ENCODE results near the gene TRIM44.

TRIM44 gene

GRCh38 chr11:35796562-35796961 lies 134.0 kb downstream of the TRIM44 start:
- WGBS (ENCODE audit: extremely low coverage, insufficient coverage, insufficient read length): no CpG with 5 or more reads among the region's 3 CpGs
- Histone ChIP-seq H3K4me2 (ENCODE audit: low read length) (peak overlapping the region; percentile 35), H4K12ac (ENCODE audit: low read depth, low read length) (no peak overlapping the region), H3K4me3 (ENCODE audit: low read depth, low read length) (no peak overlapping the region), H3K4me1 (ENCODE audit: control insufficient read depth in 1 of 2, insufficient read depth in 2 of 2, low read length in 2 of 2) (peaks cover 10 to 17% of the 10 kb centered on the region in 2 experiments), H3K36me3 (ENCODE audit: control insufficient read depth in 1 of 2, insufficient read depth in 2 of 2, low read length in 2 of 2) (peaks cover 0 to 2% of the 10 kb centered on the region in 2 experiments), H2BK5ac (ENCODE audit: low read depth, low read length, poor library complexity) (no peak overlapping the region), H3K27me3 (ENCODE audit: insufficient read depth, low read length) (no peaks in the 10 kb centered on the region), H4K8ac (ENCODE audit: low read depth, low read length) (no peak overlapping the region), H2AFZ (ENCODE audit: insufficient read depth, low read length, poor library complexity) (no peak overlapping the region), H3K9ac (ENCODE audit: low read length) (no peak overlapping the region), H3K79me1 (ENCODE audit: low read length) (peaks cover 4% of the 10 kb centered on the region), H3K27ac (ENCODE audit: low read depth, low read length) (peak overlapping the region; percentile 19), H3K23ac (ENCODE audit: low read length) (no peak overlapping the region), H3K79me2 (ENCODE audit: control insufficient read depth, insufficient read depth, low read length, poor library complexity) (no peaks in the 10 kb centered on the region), H2BK12ac (ENCODE audit: low read length) (no peak overlapping the region), H3K14ac (ENCODE audit: low read length) (no peak overlapping the region), H4K91ac (ENCODE audit: low read depth, low read length) (no peak overlapping the region), H3K9me3 (ENCODE audit: insufficient read depth, low read depth, low read length) (no peaks in the 10 kb centered on the region), H3K18ac (ENCODE audit: low read length) (no peak overlapping the region), H3K4ac (ENCODE audit: low read depth, low read length) (no peak overlapping the region), H2BK120ac (ENCODE audit: insufficient read depth, low read length, poor library complexity) (no peak overlapping the region), H2AK5ac (ENCODE audit: low read length) (no peak overlapping the region)
- peak; percentile 66 to 95 for DNase-seq

GRCh38 chr11:35798423-35798822 lies 135.8 kb downstream of the TRIM44 start:
- no peak overlapping the region for H3K4me2 ChIP-seq (ENCODE audit: low read length)

GRCh38 chr11:35798983-35799382 lies 136.4 kb downstream of the TRIM44 start:
- Histone ChIP-seq H2AFZ (ENCODE audit: insufficient read depth, low read length, poor library complexity) (no peak overlapping the region), H3K79me2 (ENCODE audit: control insufficient read depth, insufficient read depth, low read length, poor library complexity) (no peaks in the 10 kb centered on the region), H2AK5ac (ENCODE audit: low read length) (no peak overlapping the region), H4K91ac (ENCODE audit: low read depth, low read length) (no peak overlapping the region), H3K14ac (ENCODE audit: low read length) (no peak overlapping the region), H3K4ac (ENCODE audit: low read depth, low read length) (no peak overlapping the region), H2BK12ac (ENCODE audit: low read length) (no peak overlapping the region), H4K12ac (ENCODE audit: low read depth, low read length) (no peak overlapping the region), H3K9me3 (ENCODE audit: insufficient read depth, low read depth, low read length) (no peaks in the 10 kb centered on the region), H3K27ac (ENCODE audit: low read depth, low read length) (no peak overlapping the region), H2BK5ac (ENCODE audit: low read depth, low read length, poor library complexity) (no peak overlapping the region), H2BK120ac (ENCODE audit: insufficient read depth, low read length, poor library complexity) (no peak overlapping the region), H3K23ac (ENCODE audit: low read length) (no peak overlapping the region), H3K79me1 (ENCODE audit: low read length) (peaks cover 4% of the 10 kb centered on the region), H3K36me3 (ENCODE audit: control insufficient read depth in 1 of 2, insufficient read depth in 2 of 2, low read length in 2 of 2) (peaks cover 0 to 2% of the 10 kb centered on the region in 2 experiments), H3K4me2 (ENCODE audit: low read length) (no peak overlapping the region), H4K8ac (ENCODE audit: low read depth, low read length) (no peak overlapping the region), H3K9ac (ENCODE audit: low read length) (no peak overlapping the region), H3K18ac (ENCODE audit: low read length) (no peak overlapping the region), H3K27me3 (ENCODE audit: insufficient read depth, low read length) (no peaks in the 10 kb centered on the region), H3K4me1 (ENCODE audit: control insufficient read depth in 1 of 2, insufficient read depth in 2 of 2, low read length in 2 of 2) (peaks cover 10 to 17% of the 10 kb centered on the region in 2 experiments), H3K4me3 (ENCODE audit: low read depth, low read length) (no peak overlapping the region)
- DNase-seq: no peak
- no CpG with 5 or more reads among the region's 1 CpG for WGBS (ENCODE audit: extremely low coverage, insufficient coverage, insufficient read length)

More at GRCh38 chr11:35798423-35798822, 135.8 kb downstream of the TRIM44 start:
- Histone ChIP-seq H3K9ac (ENCODE audit: low read length) (no peak overlapping the region), H3K18ac (ENCODE audit: low read length) (no peak overlapping the region), H3K36me3 (ENCODE audit: control insufficient read depth in 1 of 2, insufficient read depth in 2 of 2, low read length in 2 of 2) (peaks cover 0 to 2% of the 10 kb centered on the region in 2 experiments), H3K4me1 (ENCODE audit: control insufficient read depth in 1 of 2, insufficient read depth in 2 of 2, low read length in 2 of 2) (peaks cover 10 to 17% of the 10 kb centered on the region in 2 experiments), H3K14ac (ENCODE audit: low read length) (no peak overlapping the region), H2BK5ac (ENCODE audit: low read depth, low read length, poor library complexity) (no peak overlapping the region), H3K23ac (ENCODE audit: low read length) (no peak overlapping the region), H4K12ac (ENCODE audit: low read depth, low read length) (no peak overlapping the region), H3K27ac (ENCODE audit: low read depth, low read length) (no peak overlapping the region), H2BK12ac (ENCODE audit: low read length) (no peak overlapping the region), H3K79me1 (ENCODE audit: low read length) (peaks cover 4% of the 10 kb centered on the region), H3K9me3 (ENCODE audit: insufficient read depth, low read depth, low read length) (no peaks in the 10 kb centered on the region), H3K4ac (ENCODE audit: low read depth, low read length) (no peak overlapping the region), H3K79me2 (ENCODE audit: control insufficient read depth, insufficient read depth, low read length, poor library complexity) (no peaks in the 10 kb centered on the region), H4K8ac (ENCODE audit: low read depth, low read length) (no peak overlapping the region), H2AFZ (ENCODE audit: insufficient read depth, low read length, poor library complexity) (no peak overlapping the region), H3K27me3 (ENCODE audit: insufficient read depth, low read length) (no peaks in the 10 kb centered on the region), H4K91ac (ENCODE audit: low read depth, low read length) (no peak overlapping the region), H2BK120ac (ENCODE audit: insufficient read depth, low read length, poor library complexity) (no peak overlapping the region), H3K4me3 (ENCODE audit: low read depth, low read length) (no peak overlapping the region), H2AK5ac (ENCODE audit: low read length) (no peak overlapping the region)
- peak in 1 of 2 donors; percentile 60 for DNase-seq

GRCh38 chr11:35799655-35800054 lies 137.1 kb downstream of the TRIM44 start:
- H4K91ac ChIP-seq (ENCODE audit: low read depth, low read length): no peak overlapping the region
- no CpG with 5 or more reads among the region's 3 CpGs for WGBS (ENCODE audit: extremely low coverage, insufficient coverage, insufficient read length)
- no peak for DNase-seq

More at GRCh38 chr11:35799655-35800054, 137.1 kb downstream of the TRIM44 start:
- H3K9ac ChIP-seq (ENCODE audit: low read length): no peak overlapping the region
- H3K27me3 ChIP-seq (ENCODE audit: insufficient read depth, low read length): no peaks in the 10 kb centered on the region
- no peak overlapping the region for H3K18ac ChIP-seq (ENCODE audit: low read length)
- H3K27ac ChIP-seq (ENCODE audit: low read depth, low read length): no peak overlapping the region
- peaks cover 10 to 18% of the 10 kb centered on the region in 2 experiments for H3K4me1 ChIP-seq (ENCODE audit: control insufficient read depth in 1 of 2, insufficient read depth in 2 of 2, low read length in 2 of 2)
- H2BK12ac ChIP-seq (ENCODE audit: low read length): no peak overlapping the region
- H2AK5ac ChIP-seq (ENCODE audit: low read length): no peak overlapping the region
- no peak overlapping the region for H3K4me2 ChIP-seq (ENCODE audit: low read length)
- no peak overlapping the region for H2BK5ac ChIP-seq (ENCODE audit: low read depth, low read length, poor library complexity)
- H3K79me2 ChIP-seq (ENCODE audit: control insufficient read depth, insufficient read depth, low read length, poor library complexity): no peaks in the 10 kb centered on the region
- H3K23ac ChIP-seq (ENCODE audit: low read length): no peak overlapping the region
- H3K36me3 ChIP-seq (ENCODE audit: control insufficient read depth in 1 of 2, insufficient read depth in 2 of 2, low read length in 2 of 2): peaks cover 0 to 2% of the 10 kb centered on the region in 2 experiments
- H3K4me3 ChIP-seq (ENCODE audit: low read depth, low read length): no peak overlapping the region
- H4K8ac ChIP-seq (ENCODE audit: low read depth, low read length): no peak overlapping the region
- no peak overlapping the region for H4K12ac ChIP-seq (ENCODE audit: low read depth, low read length)
- no peak overlapping the region for H3K4ac ChIP-seq (ENCODE audit: low read depth, low read length)
- no peak overlapping the region for H2AFZ ChIP-seq (ENCODE audit: insufficient read depth, low read length, poor library complexity)
- no peaks in the 10 kb centered on the region for H3K9me3 ChIP-seq (ENCODE audit: insufficient read depth, low read depth, low read length)
- no peak overlapping the region for H3K14ac ChIP-seq (ENCODE audit: low read length)
- H2BK120ac ChIP-seq (ENCODE audit: insufficient read depth, low read length, poor library complexity): no peak overlapping the region
- H3K79me1 ChIP-seq (ENCODE audit: low read length): peaks cover 4% of the 10 kb centered on the region
